Ovary (tissue), 3 donors: Measurements from ENCODE around the gene RPP38.

Experiments
- CTCF ChIP-seq, 3 donors: fragments of 450-650 bp in 2 of 3; fragments of 200-600 bp in 1 of 3; IDR thresholded peaks; one replicate each; pipeline versions ENCODE4 v1.5.1 to v1.8.0; 2016 to 2022; ENCODE audit warnings: antibody characterized with exemption in 3 of 3, mild to moderate bottlenecking in 1 of 3
- EP300 ChIP-seq: sonication (generic); formaldehyde crosslinking; IDR thresholded peaks from one replicate; pipeline ENCODE4 v1.6.1; 2017; ENCODE audit warnings: antibody characterized with exemption
- POLR2A ChIP-seq: fragments of 450-650 bp; IDR thresholded peaks from one replicate; pipeline ENCODE4 v1.6.1; 2017; ENCODE audit warnings: antibody characterized with exemption, mild to moderate bottlenecking, moderate library complexity
- donor health status: DM: no; HTN: no; CAD: no.

- no peak for TF ChIP-seq CTCF (IDR thresholded peaks at IDR 0.05)
- no peak for TF ChIP-seq POLR2A
- no peak for TF ChIP-seq EP300
Measured at GRCh38 chr10:15099886-15100285, 2.7 kb downstream of the RPP38 start.
